SK-N-MC (cell line): ENCODE measurements around the gene GTF3C2.

Experiments used
- EZH2 ChIP-seq: fragments of 200-600 bp; sonication (generic); IDR thresholded peaks from one replicate; pipeline ENCODE4 v1.6.1; 2017; ENCODE audit warnings: antibody characterized with exemption
- POLR2AphosphoS5 ChIP-seq: IDR thresholded peaks from 2 replicates; pipeline ENCODE4 v1.6.1; 2012; ENCODE audit warnings: mild to moderate bottlenecking, low read depth, low read length, borderline replicate concordance

GRCh38 chr2:27379383-27379835 lies 22.8 kb upstream of the GTF3C2 start:
- TF ChIP-seq EZH2 (no peak), POLR2AphosphoS5 (no peak)
